GM23338 (cell line): ENCODE results near the gene SCG5. TPM values are rescaled to one million over a fixed set of nuclear protein-coding genes. Genes with fewer than 3 reads are reported as not detected.

Experiments
- ATAC-seq: fragments of 200-7000 bp; cut with Tn5 transposase; 3 replicates; pipeline ENCODE4 v1.9.1; 2020
- DNase-seq: peaks from one replicate; pipeline ENCODE4 v3.0.0-alpha.2; 2015; ENCODE audit warnings: low spot score
- H2AFZ ChIP-seq: fragments of 200-600 bp; sonication (generic); 2 replicates; pipeline ENCODE4 v1.8.0; 2016; ENCODE audit warnings: antibody characterized with exemption, mild to moderate bottlenecking, moderate library complexity
- H3F3A ChIP-seq: fragments of 200-600 bp; sonication (generic); replicated peaks from 2 replicates; pipeline ENCODE4 v1.8.0; 2017; ENCODE audit warnings: antibody characterized with exemption, mixed run types, low read depth
- H3K27ac ChIP-seq: fragments of 200-600 bp; sonication (generic); 2 replicates; pipeline ENCODE4 v1.6.1; 2016; ENCODE audit warnings: low read depth
- H3K27me3 ChIP-seq: fragments of 200-600 bp; sonication (generic); 2 replicates; pipeline ENCODE4 v1.8.0; 2016; ENCODE audit warnings: mild to moderate bottlenecking, mixed run types, moderate library complexity; ENCODE audit not compliant: insufficient read depth
- H3K36me3 ChIP-seq: fragments of 200-600 bp; sonication (generic); 2 replicates; pipeline ENCODE4 v1.8.0; 2016; ENCODE audit warnings: mild to moderate bottlenecking; ENCODE audit not compliant: insufficient read depth
- H3K4me1 ChIP-seq: fragments of 200-600 bp; sonication (generic); 2 replicates; pipeline ENCODE4 v1.8.0; 2016; ENCODE audit warnings: mild to moderate bottlenecking, moderate library complexity; ENCODE audit not compliant: insufficient read depth
- H3K4me2 ChIP-seq: fragments of 200-600 bp; sonication (generic); 2 replicates; pipeline ENCODE4 v1.7.1; 2017; ENCODE audit warnings: mixed run types
- H3K4me3 ChIP-seq: fragments of 200-600 bp; sonication (generic); 2 replicates; pipeline ENCODE4 v1.6.1; 2016; ENCODE audit warnings: mixed run types
- H3K79me2 ChIP-seq: fragments of 200-600 bp; sonication (generic); replicated peaks from 2 replicates; pipeline ENCODE4 v1.8.0; 2017; ENCODE audit warnings: mild to moderate bottlenecking; ENCODE audit not compliant: insufficient read depth
- H3K9me2 ChIP-seq: fragments of 200-600 bp; sonication (generic); 2 replicates; pipeline ENCODE4 v1.8.0; 2017; ENCODE audit not compliant: insufficient read depth
- H4K20me1 ChIP-seq: fragments of 200-600 bp; sonication (generic); replicated peaks from 2 replicates; pipeline ENCODE4 v1.8.0; 2017; ENCODE audit warnings: mild to moderate bottlenecking; ENCODE audit not compliant: insufficient read depth
- H3K27ac Mint-ChIP-seq: 2 replicates; pipeline ENCODE4 v1.8.0; 2020; ENCODE audit warnings: inconsistent platforms, mild to moderate bottlenecking, moderate library complexity, mixed read lengths
- H3K27me3 Mint-ChIP-seq: 3 replicates; pipeline ENCODE4 v1.8.0; 2022; ENCODE audit warnings: low read depth, mild to moderate bottlenecking, moderate library complexity, mixed read lengths, inconsistent platforms; ENCODE audit not compliant: insufficient read depth, poor library complexity
- H3K36me3 Mint-ChIP-seq: 3 replicates; pipeline ENCODE4 v1.8.0; 2021; ENCODE audit warnings: low read depth, mild to moderate bottlenecking, inconsistent platforms, moderate library complexity, mixed read lengths
- H3K4me1 Mint-ChIP-seq: 3 replicates; pipeline ENCODE4 v1.8.0; 2020; ENCODE audit warnings: mild to moderate bottlenecking, inconsistent platforms, mixed read lengths
- H3K4me3 Mint-ChIP-seq: 3 replicates; pipeline ENCODE4 v1.8.0; 2021; ENCODE audit warnings: moderate library complexity, mild to moderate bottlenecking, inconsistent platforms, mixed read lengths
- H3K9me3 Mint-ChIP-seq: 3 replicates; pipeline ENCODE4 v1.8.0; 2020; ENCODE audit warnings: moderate library complexity, mild to moderate bottlenecking, inconsistent platforms, mixed read lengths
- CREB1 ChIP-seq: fragments of 250-450 bp; sonication (Bioruptor Pico); IDR thresholded peaks from 2 replicates; pipeline ENCODE4 v1.5.0; 2020; ENCODE audit warnings: low read depth, mild to moderate bottlenecking, moderate library complexity
- EZH2phosphoT487 ChIP-seq: fragments of 200-600 bp; sonication (generic); IDR thresholded peaks from one replicate; pipeline ENCODE4 v1.8.1; 2018; ENCODE audit warnings: antibody characterized with exemption; ENCODE audit not compliant: unreplicated experiment
- NANOG ChIP-seq: IDR thresholded peaks from 2 replicates; pipeline ENCODE4 v1.6.1; 2016; ENCODE audit warnings: antibody characterized with exemption, borderline replicate concordance
- POLR2AphosphoS5 ChIP-seq: IDR thresholded peaks from 2 replicates; pipeline ENCODE4 v1.6.1; 2016; ENCODE audit warnings: antibody characterized with exemption, low read depth
- STAT1 ChIP-seq: IDR thresholded peaks from one replicate; pipeline ENCODE4 v1.6.1; 2016; ENCODE audit warnings: antibody characterized with exemption; ENCODE audit not compliant: unreplicated experiment
- ZNF114 ChIP-seq: fragments of 250-450 bp; sonication (Bioruptor Pico); IDR thresholded peaks from 2 replicates; pipeline ENCODE4 v1.5.0; 2020; ENCODE audit warnings: mild to moderate bottlenecking, moderate library complexity
- ZNF331 ChIP-seq: fragments of 250-450 bp; sonication (Bioruptor Pico); IDR thresholded peaks from 2 replicates; pipeline ENCODE4 v1.5.0; 2020; ENCODE audit warnings: low read depth, mild to moderate bottlenecking, moderate library complexity
- polyA plus RNA-seq: library from polyadenylated mRNA; unstranded; fragments of >200 nt; fragmentation: Nextera tagmentation; extraction: Ambion mirVana; gene quantifications from 2 replicates; pipeline ENCODE4 v1.2.1, GENCODE V29; 2016
- total RNA-seq: library from RNA; depleted of rRNA; stranded (reverse); fragments of >200 nt; shearing (Covaris generic); gene quantifications from 2 replicates; pipeline ENCODE4 v1.2.3, GENCODE V29; 2014
- TF ChIP-seq, protein P1 (sequence below): IDR thresholded peaks from one replicate; pipeline ENCODE4 v1.6.1; 2018; ENCODE audit warnings: antibody characterized with exemption; ENCODE audit not compliant: unreplicated experiment

SCG5 gene
- total and polyA plus RNA-seq, 2 experiments from 2014 or later = 48.1 to 73.3 TPM

DNA sequence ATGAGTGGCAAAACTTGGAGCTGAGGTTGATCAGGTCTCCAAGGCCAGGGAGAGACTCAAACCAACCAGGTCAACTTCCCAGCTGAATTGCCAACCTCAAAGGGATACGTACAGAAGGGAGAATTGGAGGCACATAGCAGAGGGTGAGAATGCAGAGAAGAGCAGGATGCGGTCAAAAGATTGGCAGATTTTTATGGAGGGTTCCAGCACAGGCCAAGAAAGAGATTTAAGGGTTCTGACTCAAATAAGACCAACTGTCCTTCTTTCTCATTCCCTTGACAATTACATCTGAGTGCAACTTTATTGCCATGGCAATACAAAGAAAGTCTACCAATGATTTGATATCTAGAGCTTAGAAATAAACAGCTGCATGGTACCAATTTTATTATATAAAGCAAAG, 33.2 kb downstream of the SCG5 start:
- Histone ChIP-seq H3K4me1 (peaks cover 23% of the 10 kb centered on the region), H3K4me3 (no peak overlapping the region), H3K27me3 (no peaks in the 10 kb centered on the region), H3K79me2 (no peaks in the 10 kb centered on the region), H3K27ac (no peak overlapping the region), H3K9me2 (no peaks in the 10 kb centered on the region), H3K4me2 (no peak overlapping the region), H3K36me3 (no peaks in the 10 kb centered on the region), H2AFZ (no peak overlapping the region), H3F3A (no peaks in the 10 kb centered on the region), H4K20me1 (no peaks in the 10 kb centered on the region; the same call in 1 of the 2 replicates)
- DNase-seq = no peak
- Mint-ChIP-seq H3K9me3 (no peaks in the 10 kb centered on the region), H3K4me3 (no peak overlapping the region), H3K36me3 (no peaks in the 10 kb centered on the region), H3K27me3 (peaks cover 6% of the 10 kb centered on the region), H3K4me1 (peaks cover 29% of the 10 kb centered on the region), H3K27ac (no peak overlapping the region)
- TF ChIP-seq EZH2phosphoT487 (no peak), POLR2AphosphoS5 (no peak)
- no peak for ATAC-seq

DNA sequence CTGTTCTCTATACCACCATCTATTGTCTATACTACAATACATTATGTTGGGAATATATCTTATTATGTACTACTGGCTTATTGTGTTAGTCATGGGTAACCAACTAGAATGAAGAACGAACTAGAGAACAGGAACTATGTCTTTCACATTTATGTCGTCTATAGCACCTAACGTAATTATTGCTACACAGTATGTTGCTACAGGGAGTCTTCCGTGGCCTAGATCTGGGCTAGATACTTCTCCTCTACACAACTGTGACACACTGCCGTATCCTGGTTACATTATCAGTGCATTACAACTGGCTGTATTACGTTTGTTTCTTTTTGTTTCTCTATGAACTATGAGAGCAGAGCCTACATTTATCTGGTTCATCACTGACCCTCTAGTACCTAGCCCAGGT, 34.0 kb downstream of the SCG5 start:
- Histone ChIP-seq H3K9me2 (no peaks in the 10 kb centered on the region), H3K36me3 (no peaks in the 10 kb centered on the region), H3K4me3 (no peak overlapping the region), H3F3A (no peaks in the 10 kb centered on the region), H3K4me1 (peaks cover 15% of the 10 kb centered on the region), H3K4me2 (no peak overlapping the region), H3K27me3 (no peaks in the 10 kb centered on the region), H3K79me2 (no peaks in the 10 kb centered on the region), H4K20me1 (no peaks in the 10 kb centered on the region; the same call in 1 of the 2 replicates), H2AFZ (no peak overlapping the region), H3K27ac (no peak overlapping the region)
- DNase-seq (no peak), ATAC-seq (no peak)
- Mint-ChIP-seq H3K36me3 (peaks cover 2% of the 10 kb centered on the region; the same call in 2 of the 3 replicates), H3K4me1 (peaks cover 21% of the 10 kb centered on the region), H3K4me3 (no peak overlapping the region), H3K27me3 (peaks cover 8% of the 10 kb centered on the region), H3K9me3 (no peaks in the 10 kb centered on the region), H3K27ac (no peak overlapping the region)
- TF ChIP-seq ZNF114 (CRISPR knock-in tag) (no peak), CREB1 (no peak), STAT1 (no peak), ZNF331 (CRISPR knock-in tag) (no peak), POLR2AphosphoS5 (no peak)
- TF ChIP-seq, protein P1, sequence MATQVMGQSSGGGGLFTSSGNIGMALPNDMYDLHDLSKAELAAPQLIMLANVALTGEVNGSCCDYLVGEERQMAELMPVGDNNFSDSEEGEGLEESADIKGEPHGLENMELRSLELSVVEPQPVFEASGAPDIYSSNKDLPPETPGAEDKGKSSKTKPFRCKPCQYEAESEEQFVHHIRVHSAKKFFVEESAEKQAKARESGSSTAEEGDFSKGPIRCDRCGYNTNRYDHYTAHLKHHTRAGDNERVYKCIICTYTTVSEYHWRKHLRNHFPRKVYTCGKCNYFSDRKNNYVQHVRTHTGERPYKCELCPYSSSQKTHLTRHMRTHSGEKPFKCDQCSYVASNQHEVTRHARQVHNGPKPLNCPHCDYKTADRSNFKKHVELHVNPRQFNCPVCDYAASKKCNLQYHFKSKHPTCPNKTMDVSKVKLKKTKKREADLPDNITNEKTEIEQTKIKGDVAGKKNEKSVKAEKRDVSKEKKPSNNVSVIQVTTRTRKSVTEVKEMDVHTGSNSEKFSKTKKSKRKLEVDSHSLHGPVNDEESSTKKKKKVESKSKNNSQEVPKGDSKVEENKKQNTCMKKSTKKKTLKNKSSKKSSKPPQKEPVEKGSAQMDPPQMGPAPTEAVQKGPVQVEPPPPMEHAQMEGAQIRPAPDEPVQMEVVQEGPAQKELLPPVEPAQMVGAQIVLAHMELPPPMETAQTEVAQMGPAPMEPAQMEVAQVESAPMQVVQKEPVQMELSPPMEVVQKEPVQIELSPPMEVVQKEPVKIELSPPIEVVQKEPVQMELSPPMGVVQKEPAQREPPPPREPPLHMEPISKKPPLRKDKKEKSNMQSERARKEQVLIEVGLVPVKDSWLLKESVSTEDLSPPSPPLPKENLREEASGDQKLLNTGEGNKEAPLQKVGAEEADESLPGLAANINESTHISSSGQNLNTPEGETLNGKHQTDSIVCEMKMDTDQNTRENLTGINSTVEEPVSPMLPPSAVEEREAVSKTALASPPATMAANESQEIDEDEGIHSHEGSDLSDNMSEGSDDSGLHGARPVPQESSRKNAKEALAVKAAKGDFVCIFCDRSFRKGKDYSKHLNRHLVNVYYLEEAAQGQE = no peak

DNA sequence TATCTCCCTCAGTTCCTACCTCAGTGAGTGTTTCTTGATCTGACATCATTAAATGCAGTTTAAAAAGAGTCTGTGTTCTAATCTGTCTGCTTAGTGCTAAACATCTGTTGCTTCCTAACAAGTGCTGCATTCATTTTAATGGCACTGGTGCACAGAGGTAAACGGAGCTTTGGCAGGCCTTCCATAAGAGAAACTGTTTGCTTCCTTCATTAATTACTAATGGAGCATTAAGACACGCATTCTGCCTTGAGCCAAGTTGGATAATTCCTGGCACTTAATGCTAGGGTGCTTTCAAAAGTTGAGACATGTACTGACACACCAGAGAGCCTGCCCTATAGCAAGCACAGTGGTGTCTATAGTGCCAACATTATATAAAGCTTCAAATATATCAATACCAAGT, 34.7 kb downstream of the SCG5 start:
- Histone ChIP-seq H3K27me3 (no peaks in the 10 kb centered on the region), H3K4me2 (no peak overlapping the region), H4K20me1 (no peaks in the 10 kb centered on the region), H2AFZ (no peak overlapping the region), H3K79me2 (no peaks in the 10 kb centered on the region), H3K27ac (no peak overlapping the region), H3K4me1 (peaks cover 12% of the 10 kb centered on the region), H3K4me3 (no peak overlapping the region), H3K36me3 (no peaks in the 10 kb centered on the region), H3K9me2 (no peaks in the 10 kb centered on the region), H3F3A (no peaks in the 10 kb centered on the region)
- no peaks in the 10 kb centered on the region for H3K9me3 Mint-ChIP-seq
- peaks cover 8% of the 10 kb centered on the region for H3K27me3 Mint-ChIP-seq
- ATAC-seq (no peak), DNase-seq (no peak)
- H3K27ac Mint-ChIP-seq = no peak overlapping the region
- H3K36me3 Mint-ChIP-seq = peaks cover 3% of the 10 kb centered on the region; the same call in 2 of the 3 replicates
- peaks cover 17% of the 10 kb centered on the region for H3K4me1 Mint-ChIP-seq
- H3K4me3 Mint-ChIP-seq = no peak overlapping the region
- TF ChIP-seq ZNF331 (CRISPR knock-in tag) (no peak), NANOG (no peak), EZH2phosphoT487 (no peak)
